ENCODE measurements around the gene ALPK3.

- TF ChIP-seq CTCF (optimal IDR thresholded peaks at IDR 0.05 in 1 of 3, IDR thresholded peaks at IDR 0.05 in 1 of 3, conservative IDR thresholded peaks at IDR 0.05 in 1 of 3; ENCODE audit: extremely low read depth in 1 of 3, insufficient read depth in 2 of 3, low read length in 3 of 3) (no peak), EZH2 (IDR thresholded peaks at IDR 0.05; ENCODE audit: low read length) (no peak)
These were observed 69.2 kb downstream of the ALPK3 start for GRCh38 chr15:84886211-84886983.
